GM18861 (cell line): Measurements from ENCODE around the gene KLF13.

Source experiments
- ATAC-seq: cut with Tn5 transposase; IDR thresholded peaks from one replicate; pipeline ENCODE4 v1.9.1; 2021; ENCODE audit not compliant: unreplicated experiment

Gene KLF13

GRCh38 chr15:31330836-31331235, 4.2 kb downstream of the KLF13 start:
- no peak for ATAC-seq

GRCh38 chr15:31331389-31331788, 4.8 kb downstream of the KLF13 start:
- no peak for ATAC-seq

- no peak for ATAC-seq
Observed at GRCh38 chr15:31332020-31332680, 5.5 kb downstream of the KLF13 start.

- no peak for ATAC-seq
Observed at GRCh38 chr15:31332681-31333071, 6.0 kb downstream of the KLF13 start.

GRCh38 chr15:31333119-31333518, 6.5 kb downstream of the KLF13 start:
- ATAC-seq = no peak

- ATAC-seq = no peak
Observed at GRCh38 chr15:31333820-31334219, 7.2 kb downstream of the KLF13 start.

- no peak for ATAC-seq
Observed at GRCh38 chr15:31335989-31336592, 9.5 kb downstream of the KLF13 start.

- no peak for ATAC-seq
Observed at GRCh38 chr15:31336593-31337295, 10.1 kb downstream of the KLF13 start.

- ATAC-seq = no peak
Observed at GRCh38 chr15:31337352-31338031, 10.9 kb downstream of the KLF13 start.

GRCh38 chr15:31338318-31338878, 11.8 kb downstream of the KLF13 start:
- peak; percentile 40 for ATAC-seq

- ATAC-seq = peak; percentile 27
Observed at GRCh38 chr15:31338879-31339557, 12.4 kb downstream of the KLF13 start.

- no peak for ATAC-seq
Observed at GRCh38 chr15:31339558-31339895, 12.9 kb downstream of the KLF13 start.

GRCh38 chr15:31340047-31340446, 13.4 kb downstream of the KLF13 start:
- no peak for ATAC-seq

- no peak for ATAC-seq
Observed at GRCh38 chr15:31340592-31340991, 14.0 kb downstream of the KLF13 start.

- no peak for ATAC-seq
Observed at GRCh38 chr15:31341071-31341470, 14.4 kb downstream of the KLF13 start.

GRCh38 chr15:31341496-31342195, 15.0 kb downstream of the KLF13 start:
- ATAC-seq = no peak

- no peak for ATAC-seq
Observed at GRCh38 chr15:31342381-31342780, 15.7 kb downstream of the KLF13 start.

GRCh38 chr15:31342781-31343626, 16.4 kb downstream of the KLF13 start:
- no peak for ATAC-seq

- ATAC-seq = no peak
Observed at GRCh38 chr15:31343831-31344230, 17.2 kb downstream of the KLF13 start.
